GM12892 (cell line): Measurements from ENCODE around the gene DUSP10.

Experiments
- DNase-seq: peaks from one replicate; pipeline ENCODE4 v3.0.0; 2011; ENCODE audit not compliant: insufficient read length
- FAIRE-seq: peaks from 2 replicates; lab custom pipeline; 2011; peaks lifted over from hg19 to GRCh38; lab: Jason Lieb, UNC
- POLR2A ChIP-seq: IDR thresholded peaks from 2 replicates; pipeline ENCODE4 v1.6.1; 2011; ENCODE audit warnings: low read depth, low read length, control low read depth
- POLR2AphosphoS5 ChIP-seq: IDR thresholded peaks from 2 replicates; pipeline ENCODE4 v1.6.1; 2011; ENCODE audit warnings: low read depth, low read length, control low read depth
- TAF1 ChIP-seq: IDR thresholded peaks from 2 replicates; pipeline ENCODE4 v1.6.1; 2011; ENCODE audit warnings: low read depth, mild to moderate bottlenecking, control low read depth, low read length, borderline replicate concordance

Gene DUSP10

GRCh38 chr1:221678014-221678413 lies 63.9 kb downstream of the DUSP10 start:
- DNase-seq = no peak
- TF ChIP-seq POLR2AphosphoS5 (no peak), POLR2A (no peak), TAF1 (no peak)
- no peak for FAIRE-seq

- FAIRE-seq (no peak), DNase-seq (no peak)
- TF ChIP-seq TAF1 (no peak), POLR2AphosphoS5 (no peak)
Observed at GRCh38 chr1:221675880-221676800, 65.7 kb downstream of the DUSP10 start.

GRCh38 chr1:221672965-221673364 lies 68.9 kb downstream of the DUSP10 start:
- no peak for FAIRE-seq
- TF ChIP-seq TAF1 (no peak), POLR2AphosphoS5 (no peak), POLR2A (no peak)
- no peak for DNase-seq

GRCh38 chr1:221672239-221672645 lies 69.6 kb downstream of the DUSP10 start:
- FAIRE-seq (no peak), DNase-seq (no peak)
- TF ChIP-seq TAF1 (no peak), POLR2AphosphoS5 (no peak), POLR2A (no peak)

- TF ChIP-seq POLR2AphosphoS5 (no peak), TAF1 (no peak), POLR2A (no peak)
- DNase-seq = no peak
- FAIRE-seq = no peak
Observed at GRCh38 chr1:221670081-221670480, 71.8 kb downstream of the DUSP10 start.

GRCh38 chr1:221669441-221669840 lies 72.4 kb downstream of the DUSP10 start:
- no peak for TF ChIP-seq TAF1
- TF ChIP-seq POLR2A = no peak
- TF ChIP-seq POLR2AphosphoS5 = no peak
- no peak for FAIRE-seq
- no peak for DNase-seq

- DNase-seq = no peak
- peak; percentile 81 for FAIRE-seq
- no peak for TF ChIP-seq TAF1
- TF ChIP-seq POLR2A = no peak
- no peak for TF ChIP-seq POLR2AphosphoS5
Observed at GRCh38 chr1:221667504-221667903, 74.4 kb downstream of the DUSP10 start.

- DNase-seq (no peak), FAIRE-seq (no peak)
- TF ChIP-seq POLR2AphosphoS5 (no peak), POLR2A (no peak), TAF1 (no peak)
Observed at GRCh38 chr1:221664253-221664652, 77.6 kb downstream of the DUSP10 start.

- DNase-seq (no peak), FAIRE-seq (no peak)
- TF ChIP-seq TAF1 (no peak), POLR2A (no peak), POLR2AphosphoS5 (no peak)
Observed at GRCh38 chr1:221663321-221663720, 78.6 kb downstream of the DUSP10 start.

GRCh38 chr1:221655766-221656305 lies 86.1 kb downstream of the DUSP10 start:
- FAIRE-seq (no peak), DNase-seq (no peak)
- no peak for TF ChIP-seq POLR2AphosphoS5
- no peak for TF ChIP-seq TAF1
- no peak for TF ChIP-seq POLR2A
